Osteoblast (primary cell): ENCODE results near the gene BSN. TPM values are rescaled to one million over a fixed set of nuclear protein-coding genes. Genes with fewer than 3 reads are reported as not detected.

Experiments
- DNase-seq: peaks from one replicate; pipeline ENCODE4 v3.0.0; 2011; ENCODE audit warnings: low spot score, mixed read lengths; ENCODE audit not compliant: insufficient read length; ENCODE audit errors: missing footprints
- H2AFZ ChIP-seq: 2 replicates; pipeline ENCODE4 v1.6.0; 2011; ENCODE audit warnings: mild to moderate bottlenecking, low read length
- H3K27ac ChIP-seq: 2 replicates; pipeline ENCODE4 v1.5.1; 2011; ENCODE audit warnings: mild to moderate bottlenecking, low read depth, low read length, moderate library complexity
- H3K27me3 ChIP-seq: 2 replicates; pipeline ENCODE4 v1.6.0; 2012; ENCODE audit warnings: mild to moderate bottlenecking, control low read depth, inconsistent platforms, low read length, moderate library complexity; ENCODE audit not compliant: insufficient read depth
- H3K36me3 ChIP-seq: 2 replicates; pipeline ENCODE4 v1.5.1; 2011; ENCODE audit warnings: mild to moderate bottlenecking, low read length, control low read depth, moderate library complexity; ENCODE audit not compliant: insufficient read depth
- H3K4me1 ChIP-seq: 2 replicates; pipeline ENCODE4 v1.5.1; 2011; ENCODE audit warnings: mild to moderate bottlenecking, low read length, control low read depth, moderate library complexity; ENCODE audit not compliant: insufficient read depth
- H3K4me2 ChIP-seq: 2 replicates; pipeline ENCODE4 v1.6.0; 2011; ENCODE audit warnings: mild to moderate bottlenecking, low read length; ENCODE audit not compliant: insufficient read depth
- H3K4me3 ChIP-seq: fragments of 200-600 bp; sonication (generic); 3 replicates; pipeline ENCODE4 v1.5.1; 2012; ENCODE audit warnings: mild to moderate bottlenecking, low read length, inconsistent platforms; ENCODE audit not compliant: insufficient read depth
- H3K79me2 ChIP-seq: 2 replicates; pipeline ENCODE4 v1.6.0; 2012; ENCODE audit warnings: mild to moderate bottlenecking, low read length, control low read depth, inconsistent platforms; ENCODE audit not compliant: insufficient read depth
- H3K9me3 ChIP-seq: 2 replicates; pipeline ENCODE4 v1.5.1; 2011; ENCODE audit warnings: low read depth, low read length, control low read depth
- H4K20me1 ChIP-seq: 2 replicates; pipeline ENCODE4 v1.6.0; 2012; ENCODE audit warnings: mild to moderate bottlenecking, low read length, control low read depth; ENCODE audit not compliant: insufficient read depth
- CTCF ChIP-seq: IDR thresholded peaks from 2 replicates; pipeline ENCODE4 v1.5.1; 2011; ENCODE audit warnings: mild to moderate bottlenecking, low read depth, low read length, moderate library complexity; ENCODE audit errors: extremely low read depth
- total RNA-seq: library from RNA; depleted of rRNA; stranded (reverse); fragments of >200 nt; gene quantifications from 2 replicates; pipeline ENCODE4 v1.2.3, GENCODE V29; 2012

The BSN gene
- total RNA-seq, 1 donor: under 0.01 TPM

GRCh38 chr3:49662021-49662420 is 107.7 kb downstream of the BSN start:
- Histone ChIP-seq H3K36me3 (no peaks in the 10 kb centered on the region), H3K4me1 (no peaks in the 10 kb centered on the region), H3K9me3 (no peaks in the 10 kb centered on the region), H3K4me2 (no peak overlapping the region), H2AFZ (no peak overlapping the region), H3K27ac (no peak overlapping the region), H3K79me2 (no peaks in the 10 kb centered on the region), H4K20me1 (no peaks in the 10 kb centered on the region), H3K27me3 (no peaks in the 10 kb centered on the region), H3K4me3 (no peak overlapping the region)
- no peak for TF ChIP-seq CTCF
- DNase-seq: no peak

- H3K4me1 ChIP-seq: no peaks in the 10 kb centered on the region
- H4K20me1 ChIP-seq: no peaks in the 10 kb centered on the region
- H3K36me3 ChIP-seq: no peaks in the 10 kb centered on the region
- no peak overlapping the region for H3K4me3 ChIP-seq
- H3K9me3 ChIP-seq: no peaks in the 10 kb centered on the region
- no peak overlapping the region for H3K27ac ChIP-seq
- no peaks in the 10 kb centered on the region for H3K79me2 ChIP-seq
- H3K27me3 ChIP-seq: peaks cover 3% of the 10 kb centered on the region
- H3K4me2 ChIP-seq: no peak overlapping the region
- no peak for DNase-seq
- no peak for TF ChIP-seq CTCF
- H2AFZ ChIP-seq: no peak overlapping the region
These were observed 108.6 kb downstream of the BSN start for GRCh38 chr3:49662720-49663413.

GRCh38 chr3:49663831-49664230 is 109.6 kb downstream of the BSN start:
- Histone ChIP-seq H4K20me1 (no peaks in the 10 kb centered on the region), H3K27me3 (peaks cover 3% of the 10 kb centered on the region), H3K4me3 (no peak overlapping the region), H2AFZ (no peak overlapping the region), H3K4me2 (no peak overlapping the region), H3K4me1 (peaks cover 8% of the 10 kb centered on the region), H3K79me2 (no peaks in the 10 kb centered on the region), H3K36me3 (no peaks in the 10 kb centered on the region), H3K9me3 (no peaks in the 10 kb centered on the region), H3K27ac (no peak overlapping the region)
- TF ChIP-seq CTCF: no peak
- no peak for DNase-seq

- no peak for TF ChIP-seq CTCF
- Histone ChIP-seq H2AFZ (no peak overlapping the region), H3K4me1 (peaks cover 12% of the 10 kb centered on the region), H3K4me3 (no peak overlapping the region), H3K36me3 (no peaks in the 10 kb centered on the region), H3K4me2 (no peak overlapping the region), H4K20me1 (peaks cover 2% of the 10 kb centered on the region), H3K9me3 (no peaks in the 10 kb centered on the region), H3K27ac (no peak overlapping the region), H3K79me2 (no peaks in the 10 kb centered on the region), H3K27me3 (peaks cover 3% of the 10 kb centered on the region)
- DNase-seq: no peak
These were observed 110.0 kb downstream of the BSN start for GRCh38 chr3:49664300-49664699.
